ENCODE measurements around the gene GPR119.
"Not testable (repeated sequence)": the region's sequence is repeated elsewhere in the genome, so short reads cannot be mapped to it uniquely, and the experiment has no call there.

DNA sequence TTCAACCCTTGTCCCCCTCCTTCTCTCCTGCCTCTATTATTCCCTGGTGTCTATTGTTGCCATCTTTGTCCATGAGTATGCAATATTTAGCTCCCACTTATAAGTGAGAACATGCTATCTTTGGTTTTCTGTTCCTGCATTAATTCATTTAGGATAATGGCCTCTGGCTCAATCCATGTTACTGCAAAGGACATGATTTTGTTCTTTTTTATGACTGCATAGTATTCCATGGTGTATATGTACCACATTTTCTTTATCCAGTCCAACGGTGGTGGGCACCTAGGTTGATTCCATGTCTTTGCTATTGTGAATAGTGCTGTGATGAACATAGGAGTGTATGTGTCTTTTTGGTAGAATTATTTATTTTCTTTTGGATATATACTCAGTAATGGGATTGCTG, 33.4 kb downstream of the GPR119 start:
- TF ChIP-seq CTCF, POLR2A (IDR thresholded peaks at IDR 0.05): not testable (repeated sequence)
